Measurements from ENCODE around the gene CD44. TPM values are rescaled to one million over a fixed set of nuclear protein-coding genes. Genes with fewer than 3 reads are reported as not detected.
A peak's percentile ranks its signal among the peaks of the same experiment; 100 is the strongest.

CD44 gene
- total RNA-seq, 1 experiment from 2014 or later: 61.4 TPM

DNA sequence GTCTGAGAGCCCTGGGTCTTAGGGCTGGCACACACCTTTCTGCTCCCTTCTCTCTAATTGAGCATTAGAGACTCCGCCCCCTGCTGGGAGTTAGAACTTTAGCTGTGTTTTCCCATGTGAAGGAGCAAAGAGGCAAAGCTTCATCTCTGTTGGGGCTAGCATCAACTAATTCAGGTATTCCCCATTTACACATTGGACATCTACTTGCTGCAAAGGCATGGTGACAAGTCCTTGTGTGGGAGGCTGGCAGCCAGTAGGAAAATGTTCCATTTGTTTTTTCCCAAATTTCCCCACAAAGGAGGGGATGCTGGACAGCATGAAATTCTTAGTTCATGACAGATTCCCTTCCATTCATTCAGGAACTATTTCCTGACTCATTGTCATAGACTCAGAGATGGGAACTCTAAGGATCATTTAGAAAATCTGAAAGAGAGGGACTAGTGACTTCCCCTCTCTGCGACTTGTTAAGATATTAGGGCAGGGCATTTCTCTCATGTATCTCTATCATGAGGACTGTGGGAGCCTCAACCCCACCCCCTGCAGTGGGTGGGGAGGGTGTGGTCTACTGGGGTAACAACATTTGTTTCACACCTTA, 3.6 kb downstream of the CD44 start:
- CTCF ChIA-PET: no interaction called here
- DNase-seq: peak in 1 of 2 experiments; percentile 17
- Mint-ChIP-seq H3K36me3 (ENCODE audit: insufficient read depth, unreplicated experiment) (no peaks in the 10 kb centered on the region), H3K4me3 (ENCODE audit: unreplicated experiment) (no peak overlapping the region), H3K27ac (ENCODE audit: unreplicated experiment) (no peak overlapping the region), H3K9me3 (ENCODE audit: unreplicated experiment) (no peaks in the 10 kb centered on the region), H3K27me3 (ENCODE audit: insufficient read depth, unreplicated experiment) (peaks cover 6% of the 10 kb centered on the region), H3K4me1 (ENCODE audit: low read depth, unreplicated experiment) (no peaks in the 10 kb centered on the region)
- no TSS peak for BruUV-seq (replicated peaks)
- H3K4me1 ChIP-seq: peaks cover 5% of the 10 kb centered on the region; the same call in 1 of the 2 replicates
- H3K27me3 ChIP-seq (replicated peaks; ENCODE audit: control insufficient read depth, insufficient read depth, low read length): 0 out of 2 replicates have a peak, but pooled peaks cover 2% of the 10 kb centered on the region
- no peak overlapping the region for H3K4me3 ChIP-seq (ENCODE audit: low read depth, low read length)
- H3K36me3 ChIP-seq (ENCODE audit: control insufficient read depth, insufficient read depth, low read length): no peaks in the 10 kb centered on the region
- intact Hi-C loops (cut with micrococcal nuclease; ENCODE audit: unreplicated experiment): no loop called here
- TF ChIP-seq, protein P1, sequence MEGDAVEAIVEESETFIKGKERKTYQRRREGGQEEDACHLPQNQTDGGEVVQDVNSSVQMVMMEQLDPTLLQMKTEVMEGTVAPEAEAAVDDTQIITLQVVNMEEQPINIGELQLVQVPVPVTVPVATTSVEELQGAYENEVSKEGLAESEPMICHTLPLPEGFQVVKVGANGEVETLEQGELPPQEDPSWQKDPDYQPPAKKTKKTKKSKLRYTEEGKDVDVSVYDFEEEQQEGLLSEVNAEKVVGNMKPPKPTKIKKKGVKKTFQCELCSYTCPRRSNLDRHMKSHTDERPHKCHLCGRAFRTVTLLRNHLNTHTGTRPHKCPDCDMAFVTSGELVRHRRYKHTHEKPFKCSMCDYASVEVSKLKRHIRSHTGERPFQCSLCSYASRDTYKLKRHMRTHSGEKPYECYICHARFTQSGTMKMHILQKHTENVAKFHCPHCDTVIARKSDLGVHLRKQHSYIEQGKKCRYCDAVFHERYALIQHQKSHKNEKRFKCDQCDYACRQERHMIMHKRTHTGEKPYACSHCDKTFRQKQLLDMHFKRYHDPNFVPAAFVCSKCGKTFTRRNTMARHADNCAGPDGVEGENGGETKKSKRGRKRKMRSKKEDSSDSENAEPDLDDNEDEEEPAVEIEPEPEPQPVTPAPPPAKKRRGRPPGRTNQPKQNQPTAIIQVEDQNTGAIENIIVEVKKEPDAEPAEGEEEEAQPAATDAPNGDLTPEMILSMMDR (IDR thresholded peaks at IDR 0.05; ENCODE audit: insufficient read depth in 1 of 2, low read depth in 1 of 2, low read length in 1 of 2, severe bottlenecking in 1 of 2, unreplicated experiment in 1 of 2): peak in 1 of 2 experiments; percentile 33
- no peaks in the 10 kb centered on the region for H3K9me3 ChIP-seq
- POLR2A ChIA-PET: no interaction called here

DNA sequence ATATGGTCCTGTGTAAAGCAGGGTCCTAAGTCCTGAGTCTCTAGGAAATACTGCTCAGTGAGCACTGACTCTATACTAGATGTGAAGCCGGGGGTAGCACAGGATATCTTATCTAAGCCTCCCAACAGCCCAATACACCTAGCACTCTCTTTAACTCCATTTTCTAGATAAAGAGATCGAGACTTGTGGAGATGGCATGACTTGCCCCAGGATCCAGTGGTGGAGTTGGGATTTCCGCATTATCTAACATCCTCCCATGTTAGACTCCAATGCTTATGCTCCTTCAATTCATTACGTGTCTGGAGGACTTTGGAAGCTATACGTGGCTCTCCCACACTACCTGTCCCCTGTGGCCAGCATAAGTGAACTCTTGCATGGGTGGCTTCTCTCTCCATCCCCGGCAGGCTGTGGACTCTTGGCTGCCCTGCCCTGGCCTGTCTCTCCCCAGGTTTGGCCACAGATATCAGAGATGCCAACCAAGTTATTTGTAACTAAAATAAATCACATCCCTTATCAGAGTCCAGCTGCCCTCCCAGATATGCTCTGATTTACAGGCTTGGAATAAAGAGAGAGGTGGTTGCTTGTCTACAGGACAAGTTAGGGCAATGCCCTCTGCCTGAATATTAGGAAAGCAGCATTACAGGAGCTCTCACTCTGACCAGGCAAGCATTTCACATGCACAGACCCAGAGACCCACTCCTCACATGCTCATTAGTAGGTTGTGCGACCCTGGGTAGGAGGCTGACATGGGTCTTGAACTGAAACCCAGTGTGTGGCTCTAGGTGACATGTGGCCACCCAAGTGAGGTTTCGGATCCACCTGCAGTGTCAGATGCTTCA, 4.5 kb downstream of the CD44 start:
- ChIA-PET CTCF (no interaction called here), POLR2A (no interaction called here)

DNA sequence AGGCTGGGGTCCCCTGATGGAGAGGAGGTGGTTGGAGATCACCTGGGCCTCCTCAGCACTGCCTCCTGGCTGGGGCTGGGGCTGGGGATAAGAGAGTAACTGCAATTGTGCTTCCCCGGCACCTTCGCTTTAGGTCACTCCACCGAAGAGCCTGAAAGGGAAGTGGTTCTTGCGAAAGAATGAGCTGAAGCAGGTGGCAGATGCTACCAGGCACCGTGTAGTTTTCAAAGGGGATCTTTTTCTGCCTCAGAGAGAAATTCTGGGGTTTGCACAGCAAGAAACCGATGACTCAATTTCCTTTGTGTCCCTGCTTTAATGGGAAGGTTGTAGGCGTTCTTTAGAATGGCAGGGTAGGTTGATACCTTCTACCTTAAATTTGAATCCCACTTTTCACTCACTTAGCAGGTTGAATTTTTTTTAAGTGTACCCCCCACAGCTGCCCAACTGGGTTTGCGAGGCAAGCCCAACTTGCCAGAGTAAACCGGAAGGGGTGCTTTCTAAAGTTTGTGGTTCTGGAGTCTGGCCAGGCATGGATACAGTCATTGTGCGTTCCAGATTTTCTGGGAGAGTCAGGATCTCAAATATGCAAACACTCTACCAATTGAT, 5.3 kb downstream of the CD44 start:
- Mint-ChIP-seq H3K27me3 (ENCODE audit: insufficient read depth, unreplicated experiment) (no peaks in the 10 kb centered on the region), H3K4me3 (ENCODE audit: unreplicated experiment) (no peak overlapping the region), H3K9me3 (ENCODE audit: unreplicated experiment) (no peaks in the 10 kb centered on the region), H3K27ac (ENCODE audit: unreplicated experiment) (no peak overlapping the region), H3K4me1 (ENCODE audit: low read depth, unreplicated experiment) (no peaks in the 10 kb centered on the region), H3K36me3 (ENCODE audit: insufficient read depth, unreplicated experiment) (no peaks in the 10 kb centered on the region)
- no TSS peak for BruUV-seq (replicated peaks)
- H3K4me3 ChIP-seq (ENCODE audit: low read depth, low read length): no peak overlapping the region
- no peaks in the 10 kb centered on the region for H3K36me3 ChIP-seq (ENCODE audit: control insufficient read depth, insufficient read depth, low read length)
- ChIA-PET POLR2A (no interaction called here), CTCF (no interaction called here)
- intact Hi-C loops (cut with micrococcal nuclease; ENCODE audit: unreplicated experiment): no loop called here
- peaks cover 5% of the 10 kb centered on the region; the same call in 1 of the 2 replicates for H3K4me1 ChIP-seq
- no peaks in the 10 kb centered on the region for H3K9me3 ChIP-seq
- no peak for DNase-seq
- H3K27me3 ChIP-seq (replicated peaks; ENCODE audit: control insufficient read depth, insufficient read depth, low read length): no peaks in the 10 kb centered on the region
- TF ChIP-seq, protein P1 (IDR thresholded peaks at IDR 0.05; ENCODE audit: insufficient read depth in 1 of 2, low read depth in 1 of 2, low read length in 1 of 2, severe bottlenecking in 1 of 2, unreplicated experiment in 1 of 2): no peak

More for the DNA sequence above, 4.5 kb downstream of the CD44 start:
- no peaks in the 10 kb centered on the region for H3K36me3 ChIP-seq (ENCODE audit: control insufficient read depth, insufficient read depth, low read length)
- Mint-ChIP-seq H3K4me3 (ENCODE audit: unreplicated experiment) (no peak overlapping the region), H3K36me3 (ENCODE audit: insufficient read depth, unreplicated experiment) (no peaks in the 10 kb centered on the region), H3K4me1 (ENCODE audit: low read depth, unreplicated experiment) (no peaks in the 10 kb centered on the region), H3K27ac (ENCODE audit: unreplicated experiment) (no peak overlapping the region), H3K9me3 (ENCODE audit: unreplicated experiment) (no peaks in the 10 kb centered on the region), H3K27me3 (ENCODE audit: insufficient read depth, unreplicated experiment) (no peaks in the 10 kb centered on the region)
- intact Hi-C loops (cut with micrococcal nuclease; ENCODE audit: unreplicated experiment): no loop called here
- no peak overlapping the region for H3K4me3 ChIP-seq (ENCODE audit: low read depth, low read length)
- BruUV-seq (replicated peaks): no TSS peak
- no peak for DNase-seq
- peaks cover 5% of the 10 kb centered on the region; the same call in 1 of the 2 replicates for H3K4me1 ChIP-seq
- no peaks in the 10 kb centered on the region for H3K27me3 ChIP-seq (replicated peaks; ENCODE audit: control insufficient read depth, insufficient read depth, low read length)
- TF ChIP-seq, protein P1 (IDR thresholded peaks at IDR 0.05; ENCODE audit: insufficient read depth in 1 of 2, low read depth in 1 of 2, low read length in 1 of 2, severe bottlenecking in 1 of 2, unreplicated experiment in 1 of 2): no peak
- H3K9me3 ChIP-seq: no peaks in the 10 kb centered on the region

Data from Caco-2 (cell line).